ENCODE results near the gene FOXC1. TPM values are rescaled to one million over a fixed set of nuclear protein-coding genes. Genes with fewer than 3 reads are reported as not detected.

FOXC1 gene
- total RNA-seq, 1 donor from 2014 or later = 2.8 TPM

DNA sequence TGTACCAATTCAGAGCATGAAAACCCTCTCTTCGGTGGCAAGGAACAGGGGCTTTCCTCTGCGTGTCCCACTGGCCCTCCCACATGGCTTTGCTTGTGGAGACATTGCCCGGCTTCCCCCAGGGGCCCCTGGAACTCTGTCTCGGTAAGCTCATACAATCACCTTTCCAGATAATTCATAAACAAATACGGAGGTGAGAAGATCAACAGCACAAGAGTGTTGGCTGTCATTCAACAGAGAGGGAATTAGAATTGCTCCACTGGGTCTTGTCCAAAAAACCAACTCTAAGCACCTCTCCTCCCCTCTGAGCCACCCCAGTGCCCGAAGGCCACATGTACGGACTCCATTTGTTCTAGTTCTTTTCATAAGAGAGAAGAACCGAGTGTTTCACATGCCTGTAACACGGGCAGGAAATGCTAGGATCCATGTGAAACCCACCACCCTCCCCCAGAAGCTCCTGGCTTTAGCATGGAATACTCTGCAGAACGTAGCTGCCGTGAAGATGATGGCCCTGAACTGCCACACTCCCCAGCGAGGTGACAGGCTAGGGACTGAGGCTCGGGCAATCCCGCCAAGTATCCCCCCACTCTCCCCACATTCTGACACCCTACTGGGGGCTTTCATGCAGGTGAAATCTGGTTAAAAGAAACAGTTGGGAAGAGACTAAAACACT lies 24.6 kb upstream of the FOXC1 start:
- DNase-seq (ENCODE audit: low read depth in 2 of 2) = no peak

DNA sequence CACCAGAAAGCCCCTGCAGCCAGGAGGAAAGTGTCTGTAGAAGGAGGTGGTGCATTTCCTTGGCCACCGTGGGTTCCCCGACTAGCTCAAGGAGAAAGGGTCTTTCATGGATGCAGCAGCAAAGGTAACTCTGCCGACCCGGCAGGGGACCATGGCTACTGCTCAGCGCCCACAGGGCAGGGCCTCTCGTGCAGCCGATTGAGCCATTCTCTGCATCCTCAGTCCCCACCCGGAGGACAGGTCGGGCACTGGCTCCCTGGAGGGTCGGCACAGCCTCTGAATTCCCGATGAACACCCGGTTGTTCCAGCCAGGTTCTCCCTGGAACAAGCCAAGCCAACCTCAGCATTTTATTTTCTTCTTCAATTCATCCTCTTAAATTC lies 24.1 kb upstream of the FOXC1 start:
- DNase-seq (ENCODE audit: low read depth in 2 of 2) = no peak

DNA sequence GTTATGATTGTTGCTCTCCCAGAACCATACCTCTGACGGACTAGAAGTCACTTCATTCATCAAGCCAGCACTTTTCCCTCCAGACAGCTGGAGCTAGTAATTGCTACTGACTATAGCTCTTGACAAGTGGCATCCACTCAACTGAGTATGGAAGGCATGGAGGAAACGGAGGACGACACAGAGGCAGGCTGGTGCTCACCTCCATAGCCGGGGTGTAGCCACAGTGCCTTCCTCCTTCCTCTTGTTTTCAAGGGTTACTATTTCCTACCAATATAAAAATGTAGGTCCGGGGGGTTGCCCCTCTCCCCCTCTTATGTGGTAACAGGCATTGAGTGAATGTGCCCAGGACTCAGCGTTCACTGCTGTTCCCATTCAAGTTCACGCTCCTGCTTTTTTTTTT lies 23.5 kb upstream of the FOXC1 start:
- no peak for DNase-seq (ENCODE audit: low read depth in 2 of 2)

DNA sequence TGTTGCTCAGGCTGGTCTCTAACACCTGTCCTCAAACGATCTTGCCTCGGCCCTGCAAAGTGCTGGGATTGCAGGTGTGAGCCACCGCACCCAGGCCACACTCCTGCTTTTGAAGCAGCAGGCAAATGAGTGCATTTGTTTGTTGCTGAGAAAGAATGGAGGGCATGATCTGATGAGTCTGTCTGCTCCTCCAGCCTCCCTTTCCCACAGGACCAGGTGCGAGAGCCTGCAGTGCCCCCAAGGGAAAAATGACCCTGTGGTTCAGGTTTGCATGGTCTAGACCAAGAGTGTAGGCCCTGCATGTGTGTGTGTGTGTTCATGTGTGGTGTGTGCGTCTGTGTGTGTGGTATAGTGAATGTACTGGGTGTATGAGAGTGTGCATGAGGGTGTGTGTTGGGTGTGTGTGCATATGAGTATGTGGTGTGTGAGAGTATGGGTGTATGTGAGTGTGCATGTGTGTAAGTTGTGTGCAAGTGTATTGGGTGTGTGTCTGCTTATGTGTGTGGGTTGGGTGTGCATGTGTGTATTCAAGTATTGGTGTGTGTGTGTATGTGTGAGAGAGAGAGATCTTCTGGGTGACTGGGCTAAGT lies 22.8 kb upstream of the FOXC1 start:
- DNase-seq (ENCODE audit: low read depth in 2 of 2) = no peak

DNA sequence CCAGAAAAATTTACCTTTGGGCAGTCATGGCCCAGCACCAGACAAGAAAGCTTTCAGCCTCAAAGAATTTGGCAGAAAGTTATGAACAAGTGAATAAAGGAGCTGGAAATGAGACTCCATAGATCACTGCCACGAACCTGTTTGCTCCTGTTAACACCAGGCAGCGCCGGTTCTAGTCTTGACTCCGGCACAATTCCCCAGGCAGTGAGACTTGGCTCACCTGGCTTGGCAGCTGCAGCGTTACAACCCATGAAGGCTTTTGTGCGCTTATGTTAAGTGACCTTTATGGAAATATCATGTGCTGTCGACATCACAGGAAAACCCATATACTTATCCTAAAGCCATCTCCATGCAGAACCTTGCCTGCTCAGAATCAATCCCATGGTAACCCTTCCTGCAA lies 22.2 kb upstream of the FOXC1 start:
- no peak for DNase-seq (ENCODE audit: low read depth in 2 of 2)

DNA sequence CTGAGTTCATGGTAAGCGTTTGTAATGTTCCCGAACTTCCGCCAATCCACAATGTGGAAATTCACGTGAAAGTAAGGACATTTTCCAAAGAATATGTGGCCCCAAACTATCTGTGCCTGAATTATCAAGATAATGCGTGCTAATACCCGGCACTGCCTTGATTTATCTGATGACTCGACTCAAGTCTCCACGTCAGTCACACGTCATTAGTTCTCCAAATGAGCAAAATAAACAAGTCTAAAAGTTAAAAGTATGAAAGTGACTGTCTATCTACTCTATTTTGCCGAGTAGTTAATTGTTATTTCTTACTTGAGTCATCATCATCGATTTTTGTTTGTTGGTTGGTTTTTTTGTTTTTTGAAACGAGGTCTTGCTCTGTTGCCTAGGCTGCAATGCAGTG lies 21.7 kb upstream of the FOXC1 start:
- DNase-seq (ENCODE audit: low read depth in 2 of 2) = no peak

DNA sequence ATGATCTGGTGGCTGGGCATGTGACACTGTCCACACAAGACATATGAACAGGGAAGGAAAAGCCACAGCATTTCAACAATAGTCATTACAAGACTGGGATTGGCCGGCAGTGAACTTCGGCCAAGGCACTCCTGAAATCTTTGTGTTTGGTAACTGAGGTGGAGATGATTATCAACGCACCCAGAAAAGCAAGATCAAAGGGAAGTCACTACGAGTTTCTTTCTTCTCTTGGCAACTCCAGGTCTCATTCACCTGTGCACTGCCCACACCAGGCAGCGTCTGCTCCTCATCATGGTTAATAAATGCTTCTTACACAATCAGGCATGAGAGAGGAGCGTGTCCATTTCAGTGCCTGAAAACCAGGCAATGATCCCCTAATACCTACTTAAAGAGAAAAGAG lies 20.5 kb upstream of the FOXC1 start:
- DNase-seq (ENCODE audit: low read depth in 2 of 2) = no peak

DNA sequence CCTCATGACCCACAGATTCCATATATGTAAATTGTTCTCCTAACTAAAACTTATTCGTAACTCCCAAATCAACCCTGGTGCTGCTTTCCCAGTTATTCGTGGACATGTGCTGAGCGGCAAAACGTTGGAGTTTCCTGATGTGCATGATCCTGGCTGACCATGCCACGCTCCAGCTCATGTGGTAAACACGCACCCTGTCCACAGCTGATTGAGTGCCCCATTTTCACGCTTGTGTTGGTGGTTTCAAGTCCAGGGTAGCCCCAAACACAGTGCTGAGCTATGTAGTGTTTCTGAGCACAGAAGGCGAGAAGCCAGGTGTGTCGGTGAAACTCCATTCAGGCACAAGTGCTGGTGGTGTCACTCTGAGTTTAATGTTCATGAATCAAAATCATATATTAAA lies 19.1 kb upstream of the FOXC1 start:
- no peak for DNase-seq (ENCODE audit: low read depth in 2 of 2)

DNA sequence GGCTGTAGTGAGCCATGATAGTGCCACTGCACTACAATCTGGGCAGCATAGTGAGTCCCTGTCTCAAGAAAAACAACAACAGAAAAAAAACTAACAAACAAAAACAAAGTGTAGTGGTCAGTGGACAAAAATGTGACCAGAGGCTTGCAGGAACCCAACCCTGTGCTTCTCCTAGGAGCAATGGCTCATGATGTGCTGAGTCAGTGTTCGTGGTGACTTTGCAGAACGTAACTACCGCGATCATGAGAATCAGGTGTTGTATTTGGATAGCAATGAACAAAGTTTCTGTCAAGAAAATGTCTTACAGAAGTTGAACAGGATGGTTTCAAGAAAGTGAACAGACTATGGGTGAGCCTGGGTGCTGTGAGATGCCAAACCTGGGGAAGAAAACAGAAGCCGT lies 18.5 kb upstream of the FOXC1 start:
- no peak for DNase-seq (ENCODE audit: low read depth in 2 of 2)

DNA sequence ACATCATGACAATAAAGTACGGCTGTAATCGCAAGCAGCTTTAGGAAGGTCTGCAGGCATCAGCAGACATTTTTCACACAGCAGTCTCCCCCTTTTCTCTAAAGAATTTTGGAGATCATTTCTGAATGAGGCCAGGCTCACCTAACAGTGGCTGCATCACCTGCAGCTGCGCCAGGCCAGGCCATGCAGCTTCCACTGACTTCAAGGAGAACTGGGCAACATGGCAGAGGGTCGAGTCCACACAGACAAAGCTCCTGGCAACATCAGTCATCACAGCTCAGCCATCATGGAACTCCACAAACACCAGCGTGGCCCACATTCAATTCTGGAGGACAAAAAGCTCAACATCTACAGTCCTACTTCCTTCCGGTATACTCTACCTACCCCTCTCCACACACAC lies 17.8 kb upstream of the FOXC1 start:
- DNase-seq (ENCODE audit: low read depth in 2 of 2) = no peak

DNA sequence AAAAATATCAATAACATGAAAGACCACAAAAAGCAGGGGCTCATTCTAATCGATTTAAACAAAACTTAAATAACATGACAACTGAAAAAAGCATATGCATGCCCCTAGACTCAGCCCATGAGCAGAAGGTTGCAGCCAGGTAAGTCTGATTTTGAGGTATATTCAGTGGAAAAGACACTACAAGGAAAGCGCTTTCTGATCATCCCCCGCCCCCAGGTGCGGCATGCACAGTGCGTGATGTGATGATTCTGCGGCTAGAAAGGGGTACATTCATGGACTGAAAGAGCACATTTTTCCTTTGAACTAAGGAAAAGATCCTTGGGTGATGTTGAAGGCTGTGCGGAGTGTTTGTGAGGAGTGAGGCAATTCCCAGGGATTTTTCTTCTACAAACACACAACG lies 16.9 kb upstream of the FOXC1 start:
- no peak for DNase-seq (ENCODE audit: low read depth in 2 of 2)

DNA sequence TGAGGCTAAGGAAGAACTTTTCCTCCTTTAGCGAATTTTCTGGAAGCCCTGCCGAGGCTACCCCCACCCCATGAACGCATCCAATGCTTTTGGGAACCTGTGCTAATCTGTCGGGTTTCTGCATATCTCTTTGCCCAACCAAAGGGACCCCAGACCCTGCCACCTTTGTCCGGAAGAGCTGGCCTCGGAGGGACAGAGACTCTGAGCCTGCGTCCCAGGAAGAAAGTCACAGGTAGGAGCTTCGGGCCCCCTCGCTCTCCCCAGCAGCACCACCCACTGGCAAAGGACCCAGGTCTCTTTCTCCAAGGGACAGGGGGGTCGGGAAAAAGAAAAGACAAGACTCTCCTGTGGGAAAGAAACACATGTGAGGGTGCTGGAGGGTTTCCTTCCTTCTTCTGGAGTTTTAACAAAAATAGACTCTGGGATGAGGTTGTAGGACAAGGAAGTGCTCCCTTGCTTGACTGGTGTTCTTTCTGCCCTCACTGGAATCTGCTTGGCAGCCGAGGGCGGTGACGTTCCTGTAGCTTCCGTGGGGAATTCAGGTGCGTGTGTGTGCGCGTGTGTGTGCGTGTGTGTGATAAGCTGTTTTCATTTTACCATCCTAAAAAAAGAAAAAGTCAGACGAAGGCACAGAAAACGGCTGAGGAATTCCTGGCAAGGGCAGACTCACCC lies 16.3 kb upstream of the FOXC1 start:
- DNase-seq (ENCODE audit: low read depth in 2 of 2) = no peak

DNA sequence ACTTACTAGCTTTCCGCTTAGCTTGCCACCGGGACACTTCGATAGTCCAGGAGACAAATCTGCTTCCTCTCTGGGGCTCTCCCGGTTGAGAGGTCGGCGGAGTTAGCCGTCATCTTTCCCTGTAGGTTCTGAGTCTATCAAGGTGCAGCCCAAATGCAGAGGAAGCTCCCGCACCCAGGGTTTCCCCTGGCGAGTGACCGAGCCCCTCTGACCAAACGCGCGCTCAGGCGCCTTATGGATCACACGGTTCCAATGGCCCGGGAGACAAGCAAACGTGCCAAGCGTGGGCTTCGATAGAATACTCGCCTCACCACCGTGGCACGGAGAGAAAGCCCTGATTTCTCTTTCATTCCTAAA lies 15.8 kb upstream of the FOXC1 start:
- DNase-seq (ENCODE audit: low read depth in 2 of 2) = no peak

DNA sequence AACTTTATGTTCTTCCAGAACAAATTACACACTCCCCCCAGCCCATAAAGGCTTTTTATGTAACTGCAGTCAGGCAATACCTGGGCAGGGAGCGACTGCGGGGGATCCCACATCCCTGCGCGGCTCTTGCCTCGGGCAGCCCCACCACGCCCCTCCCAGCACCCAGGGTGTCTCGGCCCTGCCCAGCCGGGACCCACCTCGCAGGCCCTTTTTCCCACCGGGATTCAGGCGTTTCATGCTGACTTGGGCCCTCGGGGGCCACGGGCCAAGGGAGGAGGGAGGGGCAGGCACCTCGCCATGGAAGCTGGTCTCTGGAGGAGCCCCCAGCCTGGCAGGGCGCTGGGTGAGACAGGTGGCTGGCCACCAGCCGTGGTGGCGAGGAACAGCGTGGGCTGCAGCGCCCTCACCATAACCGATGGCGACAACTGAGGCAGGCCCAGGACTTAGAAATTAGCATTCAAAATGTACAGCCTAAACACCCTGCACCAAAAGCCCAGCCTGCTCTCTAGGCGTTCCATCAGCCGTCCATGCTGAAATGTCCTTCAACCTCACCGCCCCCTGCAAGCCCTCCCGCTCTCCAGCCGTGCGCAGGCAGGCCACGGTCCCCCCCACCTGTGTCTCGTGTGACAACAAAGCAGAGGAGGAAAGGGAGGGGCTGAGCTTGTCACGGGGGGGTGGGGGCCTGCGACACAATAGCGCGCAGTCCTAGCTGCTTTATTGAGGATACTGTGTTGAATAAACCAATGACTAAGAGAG lies 15.1 kb upstream of the FOXC1 start:
- DNase-seq (ENCODE audit: low read depth in 2 of 2) = no peak

DNA sequence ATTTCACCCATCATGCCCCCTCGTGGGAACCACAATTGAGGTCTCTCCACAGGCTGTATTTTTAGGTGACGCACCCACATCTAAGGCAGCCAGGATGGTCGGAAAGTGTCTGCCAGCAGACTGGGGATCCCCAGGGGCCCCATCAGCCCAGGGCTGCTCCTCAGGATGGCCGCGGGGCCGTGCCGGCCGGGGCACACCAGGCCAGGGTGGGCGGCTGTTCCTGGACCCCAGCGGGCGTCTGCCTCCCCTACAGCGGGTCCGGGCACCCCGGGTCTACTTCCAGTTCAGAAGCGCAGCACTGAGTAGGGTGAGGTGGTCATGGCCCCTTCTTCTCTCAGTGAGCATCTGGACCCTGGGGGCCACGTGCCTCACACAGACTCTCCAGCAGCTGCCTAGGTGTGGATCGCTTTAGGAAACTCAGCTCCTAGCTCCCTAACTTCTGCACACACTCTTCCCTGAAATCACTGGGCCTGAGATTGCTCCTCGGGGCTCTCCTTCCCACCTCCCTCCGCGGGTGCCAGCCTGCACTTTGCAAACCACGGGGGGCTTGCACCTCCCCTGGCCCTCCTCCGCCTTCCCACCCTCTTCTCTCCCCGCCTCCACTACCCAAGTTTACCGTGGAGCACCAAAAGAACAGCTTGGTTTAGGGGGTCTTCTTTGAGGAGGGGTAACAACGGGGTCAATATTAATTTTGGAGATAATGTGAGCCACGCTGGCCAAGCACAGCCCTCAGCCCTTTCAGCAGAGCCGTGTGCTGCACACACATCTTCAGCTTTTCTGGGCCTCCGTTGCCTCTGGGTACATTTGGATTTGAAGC lies 14.2 kb upstream of the FOXC1 start:
- no peak for DNase-seq (ENCODE audit: low read depth in 2 of 2)

DNA sequence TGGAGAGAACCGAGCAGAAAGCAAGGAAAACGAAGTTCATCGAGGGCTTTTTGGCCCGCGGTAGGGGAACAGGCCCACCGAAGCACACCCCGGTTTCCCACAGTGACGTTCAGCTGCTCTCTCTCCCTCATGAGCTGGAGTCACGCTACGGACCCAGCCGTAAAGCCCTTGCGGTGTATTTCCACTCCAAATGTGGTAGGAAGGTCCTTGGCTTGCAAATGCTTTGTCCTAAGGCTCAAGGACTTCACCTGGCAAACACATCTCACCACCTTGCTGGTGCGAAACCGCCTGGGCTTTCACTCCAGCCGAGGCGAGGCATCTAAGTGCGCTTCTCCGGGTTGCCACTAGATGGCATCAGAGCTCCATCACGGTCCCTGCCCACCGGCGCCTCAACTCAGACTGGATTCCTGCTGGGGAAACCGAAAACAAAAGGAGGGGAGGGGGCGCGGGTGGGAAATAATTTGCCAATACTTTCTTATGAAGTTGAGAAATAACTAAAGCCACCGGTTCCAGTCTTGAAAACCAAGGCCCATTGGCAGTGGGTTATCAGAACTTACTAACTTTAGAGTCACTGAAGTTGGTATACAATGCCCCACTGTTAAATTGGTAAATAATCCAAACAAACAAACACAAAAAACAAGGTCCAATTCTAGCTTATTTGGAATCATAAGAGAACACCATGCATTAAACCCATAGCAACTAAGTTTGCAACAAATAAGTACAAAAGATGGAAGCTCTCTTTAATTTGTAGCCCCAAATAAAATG lies 13.4 kb upstream of the FOXC1 start:
- peak in 1 of 2 donors; percentile 53 for DNase-seq (ENCODE audit: low read depth in 2 of 2)

DNA sequence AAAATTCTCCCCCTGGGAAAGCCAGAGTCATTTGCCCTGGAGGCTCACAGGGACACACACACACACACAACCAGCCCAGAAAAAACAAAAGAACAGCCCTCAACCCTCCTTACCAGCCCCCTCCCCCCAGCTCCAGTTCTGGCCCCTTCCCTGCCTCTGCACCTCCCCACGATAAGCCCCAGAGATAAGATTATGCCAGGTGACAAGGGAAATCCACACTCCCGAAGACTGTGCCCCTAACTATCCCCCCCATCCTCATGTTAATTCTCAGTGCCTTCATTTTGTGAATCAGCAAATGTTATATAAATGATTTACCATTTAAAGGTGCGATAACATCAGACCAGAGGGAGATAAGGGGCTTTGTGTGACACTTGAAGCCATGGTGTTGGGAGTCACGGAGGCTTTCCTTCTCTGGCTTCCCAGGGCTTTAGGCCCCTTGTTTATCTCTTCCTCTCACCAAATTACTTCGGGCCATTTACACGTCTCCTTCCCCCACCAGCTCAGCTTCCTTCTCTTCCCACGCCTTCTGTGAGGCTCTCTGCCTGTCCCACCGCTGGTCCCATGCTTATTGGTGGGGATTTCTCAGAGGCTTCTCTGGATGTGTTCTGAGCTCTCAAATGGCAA lies 12.5 kb upstream of the FOXC1 start:
- no peak for DNase-seq (ENCODE audit: low read depth in 2 of 2)

DNA sequence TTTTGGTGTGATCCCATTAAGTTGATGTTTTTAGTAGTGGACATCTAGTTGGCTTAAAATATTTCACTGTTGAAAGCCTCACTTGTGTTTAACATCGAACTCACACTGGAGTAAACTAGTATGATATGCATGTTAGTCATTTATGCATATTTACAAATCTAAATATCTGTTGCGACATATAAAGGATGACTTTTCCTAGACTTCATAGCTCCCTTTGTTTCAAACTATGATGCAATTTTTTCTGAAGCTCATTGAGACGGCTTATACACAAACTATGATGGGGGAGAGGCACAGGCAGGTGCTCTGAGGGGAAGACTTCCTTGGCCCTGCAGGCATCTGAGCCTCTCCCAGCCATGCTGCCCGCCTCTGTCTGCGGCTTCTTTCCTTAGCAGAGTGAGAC lies 11.8 kb upstream of the FOXC1 start:
- DNase-seq (ENCODE audit: low read depth in 2 of 2) = no peak

DNA sequence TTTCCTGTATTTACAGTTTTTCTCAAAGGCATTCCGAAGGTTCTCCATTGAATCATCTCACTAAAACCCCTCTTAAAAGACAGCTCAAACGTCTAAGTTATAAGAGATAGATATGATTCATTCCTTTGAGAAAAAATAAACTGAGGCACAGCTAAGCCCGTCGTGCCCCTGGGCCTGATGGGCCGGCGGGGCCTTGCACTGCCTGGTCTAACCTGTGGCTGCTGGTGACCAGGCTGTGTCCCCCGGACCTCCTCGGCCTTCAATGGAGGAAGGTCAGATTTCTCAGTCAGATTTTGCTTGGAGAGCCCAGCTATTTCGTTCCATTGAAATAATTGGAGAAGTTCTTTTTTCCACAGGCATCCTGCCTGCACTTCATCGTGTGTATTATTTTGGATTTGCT lies 11.3 kb upstream of the FOXC1 start:
- no peak for DNase-seq (ENCODE audit: low read depth in 2 of 2)

DNA sequence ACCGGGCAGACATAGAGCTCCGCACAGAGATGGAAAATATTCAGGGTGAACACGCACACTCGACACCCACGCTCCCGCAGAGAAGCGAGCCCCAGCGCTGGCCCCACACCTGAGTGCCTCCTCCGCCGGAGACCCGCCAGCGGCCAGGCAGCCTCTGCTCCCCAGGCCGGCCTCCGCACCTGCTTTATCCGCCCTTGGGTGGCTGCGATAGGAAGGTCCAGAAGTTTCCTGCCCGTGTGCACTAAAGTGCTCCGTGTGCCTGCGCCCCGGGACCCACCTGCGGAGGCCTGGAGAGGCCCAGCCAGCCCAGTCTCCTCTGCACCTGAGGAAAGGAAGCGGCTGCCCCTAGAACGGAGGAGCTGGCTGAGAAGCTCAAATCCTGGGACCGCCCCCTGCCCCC lies 10.8 kb upstream of the FOXC1 start:
- no peak for DNase-seq (ENCODE audit: low read depth in 2 of 2)

DNA sequence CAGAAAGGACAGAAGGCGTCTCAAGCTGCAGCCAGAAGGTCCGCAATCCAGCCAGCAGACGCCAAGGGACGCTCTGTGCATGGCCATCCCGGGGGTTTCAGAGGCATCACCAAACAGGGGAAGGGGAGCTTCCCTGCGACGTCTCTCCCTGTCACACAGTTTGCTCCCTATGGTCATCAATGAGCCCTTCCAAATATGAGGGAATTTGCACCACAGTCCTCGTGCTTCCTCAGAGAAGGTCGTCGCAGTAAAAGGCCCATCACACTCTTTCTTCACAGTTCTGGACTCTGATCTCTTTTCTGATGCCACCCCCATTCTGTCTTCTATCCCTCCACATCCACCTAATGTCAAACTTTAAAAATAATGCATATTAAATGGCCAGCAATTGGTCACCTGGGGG lies 10.2 kb upstream of the FOXC1 start:
- no peak for DNase-seq (ENCODE audit: low read depth in 2 of 2)

All from dermis microvascular lymphatic vessel endothelial cell (primary cell).